Calu3 (cell line): ENCODE data around the gene OR9Q1. TPM values are rescaled to one million over a fixed set of nuclear protein-coding genes. Genes with fewer than 3 reads are reported as not detected.

Experiments used
- BruUV-seq: library from RNA; stranded (reverse); fragments of 400-500 nt; replicated peaks from 2 replicates; lab custom pipeline; 2021; lab: Mats Ljungman, UMichigan
- CTCF ChIA-PET: fragments of 300-600 bp; sonication (Branson Sonifier 250); formaldehyde crosslinking; loops from one replicate; lab custom pipeline; 2022; ENCODE audit warnings: antibody characterized with exemption; lab: Charles Lee
- DNase-seq: peaks from one replicate; pipeline ENCODE4 v3.0.0; 2022
- H3K27ac Mint-ChIP-seq: one replicate; pipeline ENCODE4 v1.8.0; 2022; ENCODE audit warnings: mixed read lengths; ENCODE audit not compliant: unreplicated experiment
- H3K27me3 Mint-ChIP-seq: one replicate; pipeline ENCODE4 v1.8.0; 2022; ENCODE audit warnings: mixed read lengths; ENCODE audit not compliant: unreplicated experiment
- H3K36me3 Mint-ChIP-seq: one replicate; pipeline ENCODE4 v1.8.0; 2022; ENCODE audit warnings: mild to moderate bottlenecking, moderate library complexity, mixed read lengths; ENCODE audit not compliant: insufficient read depth, unreplicated experiment
- H3K4me1 Mint-ChIP-seq: one replicate; pipeline ENCODE4 v1.8.0; 2022; ENCODE audit warnings: mild to moderate bottlenecking, low read depth, mixed read lengths; ENCODE audit not compliant: unreplicated experiment
- H3K4me3 Mint-ChIP-seq: one replicate; pipeline ENCODE4 v1.8.0; 2022; ENCODE audit warnings: mild to moderate bottlenecking, low read depth, moderate library complexity, mixed read lengths; ENCODE audit not compliant: unreplicated experiment
- H3K9me3 Mint-ChIP-seq: one replicate; pipeline ENCODE4 v1.8.0; 2022; ENCODE audit warnings: low read depth, mixed read lengths; ENCODE audit not compliant: unreplicated experiment
- intact Hi-C: fragments of 100-400 bp; cut with micrococcal nuclease; formaldehyde crosslinking; loops from one replicate; pipeline ENCODE4 v1.10.0; 2022; ENCODE audit not compliant: unreplicated experiment
- total RNA-seq: library from RNA; stranded (reverse); gene quantifications from 2 replicates; pipeline ENCODE4 v1.2.3, GENCODE V29; 2022
- TF ChIP-seq, protein P1 (sequence below): fragments of 200-600 bp; IDR thresholded peaks from one replicate; pipeline ENCODE4 v1.8.0; 2022; ENCODE audit warnings: antibody characterized with exemption; ENCODE audit not compliant: unreplicated experiment

Gene OR9Q1
- total RNA-seq, 1 experiment from 2014 or later = not detected

DNA sequence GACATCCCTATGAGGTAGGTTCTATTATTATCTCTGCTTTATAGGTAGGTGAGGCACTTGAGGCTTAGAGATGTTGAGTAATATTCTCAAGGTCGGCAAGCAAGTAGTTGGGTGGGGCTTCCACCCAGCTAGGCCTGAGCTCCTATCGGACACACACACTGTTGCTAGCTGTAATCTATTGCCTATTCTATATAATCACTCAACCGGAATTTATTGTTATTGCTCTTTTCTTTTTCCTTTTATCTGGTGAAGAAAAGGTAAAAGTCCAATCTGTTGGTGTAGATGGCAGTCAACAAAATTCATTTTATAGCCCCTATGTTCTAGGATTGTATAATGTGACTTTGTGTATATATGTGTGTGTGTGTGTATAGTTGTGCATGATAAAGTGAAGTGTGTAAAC, 168.5 kb downstream of the OR9Q1 start:
- intact Hi-C loops = no loop called here
- no peak overlapping the region for H3K27ac Mint-ChIP-seq
- CTCF ChIA-PET = no interaction called here

GRCh38 chr11:58193391-58193790, 169.7 kb downstream of the OR9Q1 start:
- no peaks in the 10 kb centered on the region for H3K4me1 Mint-ChIP-seq
- no peaks in the 10 kb centered on the region for H3K9me3 Mint-ChIP-seq
- TF ChIP-seq, protein P1, sequence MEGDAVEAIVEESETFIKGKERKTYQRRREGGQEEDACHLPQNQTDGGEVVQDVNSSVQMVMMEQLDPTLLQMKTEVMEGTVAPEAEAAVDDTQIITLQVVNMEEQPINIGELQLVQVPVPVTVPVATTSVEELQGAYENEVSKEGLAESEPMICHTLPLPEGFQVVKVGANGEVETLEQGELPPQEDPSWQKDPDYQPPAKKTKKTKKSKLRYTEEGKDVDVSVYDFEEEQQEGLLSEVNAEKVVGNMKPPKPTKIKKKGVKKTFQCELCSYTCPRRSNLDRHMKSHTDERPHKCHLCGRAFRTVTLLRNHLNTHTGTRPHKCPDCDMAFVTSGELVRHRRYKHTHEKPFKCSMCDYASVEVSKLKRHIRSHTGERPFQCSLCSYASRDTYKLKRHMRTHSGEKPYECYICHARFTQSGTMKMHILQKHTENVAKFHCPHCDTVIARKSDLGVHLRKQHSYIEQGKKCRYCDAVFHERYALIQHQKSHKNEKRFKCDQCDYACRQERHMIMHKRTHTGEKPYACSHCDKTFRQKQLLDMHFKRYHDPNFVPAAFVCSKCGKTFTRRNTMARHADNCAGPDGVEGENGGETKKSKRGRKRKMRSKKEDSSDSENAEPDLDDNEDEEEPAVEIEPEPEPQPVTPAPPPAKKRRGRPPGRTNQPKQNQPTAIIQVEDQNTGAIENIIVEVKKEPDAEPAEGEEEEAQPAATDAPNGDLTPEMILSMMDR = no peak
- no TSS peak for BruUV-seq
- intact Hi-C loops = no loop called here
- no peak overlapping the region for H3K4me3 Mint-ChIP-seq
- H3K27ac Mint-ChIP-seq = no peak overlapping the region
- no peak for DNase-seq
- no peaks in the 10 kb centered on the region for H3K36me3 Mint-ChIP-seq
- H3K27me3 Mint-ChIP-seq = no peaks in the 10 kb centered on the region
- CTCF ChIA-PET = no interaction called here

More for the DNA sequence above, 168.5 kb downstream of the OR9Q1 start:
- H3K36me3 Mint-ChIP-seq = no peaks in the 10 kb centered on the region
- H3K27me3 Mint-ChIP-seq = no peaks in the 10 kb centered on the region
- TF ChIP-seq, protein P1 = no peak
- H3K4me1 Mint-ChIP-seq = no peaks in the 10 kb centered on the region
- no peak for DNase-seq
- BruUV-seq = no TSS peak
- H3K4me3 Mint-ChIP-seq = no peak overlapping the region
- no peaks in the 10 kb centered on the region for H3K9me3 Mint-ChIP-seq

GRCh38 chr11:58195939-58196338, 172.3 kb downstream of the OR9Q1 start:
- Mint-ChIP-seq H3K27me3 (no peaks in the 10 kb centered on the region), H3K4me3 (no peak overlapping the region), H3K9me3 (no peaks in the 10 kb centered on the region), H3K36me3 (no peaks in the 10 kb centered on the region), H3K4me1 (peaks cover 9% of the 10 kb centered on the region), H3K27ac (no peak overlapping the region)
- DNase-seq = no peak
- CTCF ChIA-PET = interaction anchor here (0.6 kb wide), 1 partner anchor 1305 kb away, joined by 4 read pairs; no protein-coding TSS in a partner anchor
- no TSS peak for BruUV-seq
- intact Hi-C loops = no loop called here
- TF ChIP-seq, protein P1 = no peak

DNA sequence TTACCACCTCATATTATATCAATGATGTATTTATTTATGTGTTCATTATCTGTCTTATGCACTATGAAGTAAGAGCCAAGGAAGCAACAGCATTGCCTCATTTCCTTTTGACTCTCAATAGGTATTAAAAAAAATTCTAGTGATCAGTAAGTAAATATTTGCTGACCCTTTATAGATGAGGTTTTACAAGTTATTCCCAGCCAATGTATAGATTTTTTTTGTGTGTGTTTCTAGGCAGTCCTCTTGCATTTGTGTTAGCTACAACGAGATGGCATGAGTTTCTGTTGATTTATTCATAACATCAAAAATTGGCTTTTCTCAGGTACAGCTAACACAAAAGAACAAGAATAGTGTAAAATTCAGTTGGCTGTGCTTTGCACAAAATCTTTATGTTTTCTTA, 175.6 kb downstream of the OR9Q1 start:
- BruUV-seq = no TSS peak
- H3K36me3 Mint-ChIP-seq = no peaks in the 10 kb centered on the region
- DNase-seq = no peak

More for the DNA sequence above, 175.6 kb downstream of the OR9Q1 start:
- H3K4me1 Mint-ChIP-seq = peaks cover 9% of the 10 kb centered on the region
- intact Hi-C loops = no loop called here
- no peaks in the 10 kb centered on the region for H3K27me3 Mint-ChIP-seq
- peaks cover 7% of the 10 kb centered on the region for H3K9me3 Mint-ChIP-seq
- TF ChIP-seq, protein P1 = no peak
- no peak overlapping the region for H3K27ac Mint-ChIP-seq
- CTCF ChIA-PET = no interaction called here
- H3K4me3 Mint-ChIP-seq = no peak overlapping the region
